H1 (cell line): ENCODE measurements around the gene PLEKHA4. TPM values are rescaled to one million over a fixed set of nuclear protein-coding genes. Genes with fewer than 3 reads are reported as not detected.
A peak's percentile ranks its signal among the peaks of the same experiment; 100 is the strongest.

Experiments used
- CTCF ChIA-PET: fragments of 300-600 bp; sonication (Branson Sonifier 250); formaldehyde crosslinking; loops from one replicate; lab custom pipeline; 2021; ENCODE audit not compliant: partially characterized antibody; lab: Charles Lee
- POLR2A ChIA-PET: fragments of 300-600 bp; sonication (Branson Sonifier 250); formaldehyde crosslinking; loops from one replicate; lab custom pipeline; 2021; ENCODE audit warnings: inconsistent platforms; ENCODE audit not compliant: partially characterized antibody; lab: Charles Lee
- DNase-seq, 2 experiments: peaks; one replicate each; pipeline versions ENCODE4 v3.0.0 to v3.0.0-alpha.2; 2010 to 2022; ENCODE audit warnings: low spot score in 2 of 2, low read depth in 1 of 2, mixed read lengths in 1 of 2
- FAIRE-seq: peaks from 2 replicates; lab custom pipeline; 2011; peaks lifted over from hg19 to GRCh38; lab: Jason Lieb, UNC
- H2AFZ ChIP-seq: 2 replicates; pipeline ENCODE4 v1.8.1; 2012; ENCODE audit warnings: low read length, inconsistent platforms
- H2AK5ac ChIP-seq: 2 replicates; pipeline ENCODE4 v1.6.1; 2013; ENCODE audit warnings: low read depth, low read length
- H2BK120ac ChIP-seq: replicated peaks from 2 replicates; pipeline ENCODE3; 2013; ENCODE audit warnings: low read depth, low read length, inconsistent platforms
- H2BK12ac ChIP-seq: 2 replicates; pipeline ENCODE4 v1.6.1; 2013; ENCODE audit warnings: low read depth, low read length
- H2BK15ac ChIP-seq: 2 replicates; pipeline ENCODE4 v1.6.1; 2013; ENCODE audit warnings: low read length
- H2BK20ac ChIP-seq: 2 replicates; pipeline ENCODE4 v1.6.1; 2013; ENCODE audit warnings: low read length
- H2BK5ac ChIP-seq: 2 replicates; pipeline ENCODE4 v1.6.1; 2013; ENCODE audit warnings: low read depth, low read length
- H3K14ac ChIP-seq: 2 replicates; pipeline ENCODE4 v1.6.1; 2013; ENCODE audit warnings: inconsistent platforms; ENCODE audit not compliant: insufficient read length
- H3K18ac ChIP-seq: 2 replicates; pipeline ENCODE4 v1.6.1; 2013; ENCODE audit warnings: low read length; ENCODE audit errors: extremely low read depth
- H3K23ac ChIP-seq: 2 replicates; pipeline ENCODE4 v1.6.1; 2013; ENCODE audit warnings: inconsistent platforms; ENCODE audit not compliant: insufficient read length
- H3K23me2 ChIP-seq: 2 replicates; pipeline ENCODE4 v1.6.1; 2013; ENCODE audit warnings: low read depth, low read length
- H3K27ac ChIP-seq: 2 replicates; pipeline ENCODE4 v1.6.1; 2011; ENCODE audit warnings: low read depth, low read length, inconsistent platforms
- H3K27me3 ChIP-seq, 4 experiments: replicated peaks in 1 of 4; 1 replicate in 1 of 4; 2 replicates in 3 of 4; pipeline versions ENCODE4 v1.6.1 to v1.8.1; 2011 to 2013; ENCODE audit warnings: low read length in 3 of 4, mild to moderate bottlenecking in 3 of 4, inconsistent platforms in 2 of 4, mixed read lengths in 2 of 4, moderate library complexity in 1 of 4; ENCODE audit not compliant: control insufficient read depth in 3 of 4, insufficient read depth in 3 of 4; ENCODE audit errors: extremely low read depth in 1 of 4
- H3K36me3 ChIP-seq, 4 experiments: 2 replicates each; pipeline versions ENCODE4 v1.6.1 to v1.8.1; 2011 to 2013; ENCODE audit warnings: mild to moderate bottlenecking in 4 of 4, low read length in 3 of 4, moderate library complexity in 2 of 4, control low read depth in 1 of 4, inconsistent platforms in 1 of 4; ENCODE audit not compliant: insufficient read depth in 4 of 4, control insufficient read depth in 2 of 4
- H3K4ac ChIP-seq: replicated peaks from 2 replicates; pipeline ENCODE3; 2013; ENCODE audit warnings: low read length, low read depth, mixed read lengths, inconsistent platforms; ENCODE audit not compliant: insufficient read length
- H3K4me1 ChIP-seq, 4 experiments: replicated peaks in 1 of 4; 1 replicate in 1 of 4; 2 replicates in 3 of 4; pipeline versions ENCODE4 v1.6.1 to v1.8.1; 2011 to 2013; ENCODE audit warnings: low read length in 3 of 4, inconsistent platforms in 2 of 4, mixed read lengths in 1 of 4; ENCODE audit not compliant: insufficient read depth in 4 of 4, control insufficient read depth in 3 of 4
- H3K4me2 ChIP-seq, 2 experiments: 2 replicates each; pipeline versions ENCODE4 v1.6.1 to v1.8.1; 2011 to 2013; ENCODE audit warnings: low read depth in 2 of 2, low read length in 2 of 2, control low read depth in 1 of 2, inconsistent platforms in 1 of 2, mild to moderate bottlenecking in 1 of 2; ENCODE audit not compliant: insufficient read depth in 1 of 2
- H3K4me3 ChIP-seq, 4 experiments: fragments of 200-600, 300-600 bp in 1 of 4; sonication (generic), shearing (Covaris generic), sonication (Bioruptor Twin) in 1 of 4; 2 replicates each; pipeline versions ENCODE4 v1.5.1 to v1.8.1; 2011 to 2016; ENCODE audit warnings: low read length in 4 of 4, low read depth in 3 of 4, control low read depth in 2 of 4, inconsistent platforms in 2 of 4, mild to moderate bottlenecking in 2 of 4, mixed read lengths in 1 of 4, moderate library complexity in 1 of 4; ENCODE audit not compliant: insufficient read depth in 2 of 4; ENCODE audit errors: extremely low read depth in 1 of 4
- H3K56ac ChIP-seq: replicated peaks from 2 replicates; pipeline ENCODE3; 2013; ENCODE audit warnings: low read depth, mild to moderate bottlenecking, mixed read lengths, low read length, inconsistent platforms; ENCODE audit not compliant: insufficient read length
- H3K79me1 ChIP-seq: 2 replicates; pipeline ENCODE4 v1.6.1; 2013; ENCODE audit warnings: low read depth, low read length, control low read depth
- H3K79me2 ChIP-seq, 2 experiments: 2 replicates each; pipeline versions ENCODE4 v1.6.1 to v1.8.1; 2012 to 2013; ENCODE audit warnings: low read length in 2 of 2, mild to moderate bottlenecking in 2 of 2, inconsistent platforms in 1 of 2; ENCODE audit not compliant: insufficient read depth in 2 of 2, control insufficient read depth in 1 of 2
- H3K9ac ChIP-seq, 4 experiments: replicated peaks in 1 of 4; 1 replicate in 1 of 4; 2 replicates in 3 of 4; pipeline versions ENCODE4 v1.6.1 to v1.8.1; 2011 to 2013; ENCODE audit warnings: low read depth in 3 of 4, low read length in 3 of 4, control low read depth in 2 of 4, mild to moderate bottlenecking in 2 of 4, moderate library complexity in 2 of 4, inconsistent platforms in 1 of 4; ENCODE audit errors: extremely low read depth in 1 of 4
- H3K9me3 ChIP-seq, 2 experiments: 2 replicates each; pipeline versions ENCODE4 v1.6.1 to v1.8.1; 2012 to 2013; ENCODE audit warnings: mild to moderate bottlenecking in 2 of 2, moderate library complexity in 2 of 2, control low read depth in 1 of 2, inconsistent platforms in 1 of 2, low read depth in 1 of 2, low read length in 1 of 2, mixed read lengths in 1 of 2; ENCODE audit not compliant: insufficient read depth in 2 of 2
- H4K20me1 ChIP-seq, 2 experiments: replicated peaks in 1 of 2; 2 replicates each; pipeline versions ENCODE3 to v1.8.1; 2011 to 2013; ENCODE audit warnings: inconsistent platforms in 2 of 2, low read length in 2 of 2, mild to moderate bottlenecking in 1 of 2; ENCODE audit not compliant: insufficient read depth in 2 of 2, control insufficient read depth in 1 of 2
- H4K5ac ChIP-seq: 2 replicates; pipeline ENCODE4 v1.6.1; 2013; ENCODE audit warnings: low read length, low read depth, mixed read lengths, inconsistent platforms; ENCODE audit not compliant: insufficient read length
- H4K8ac ChIP-seq: 2 replicates; pipeline ENCODE4 v1.8.0; 2013; ENCODE audit warnings: mild to moderate bottlenecking, moderate library complexity, low read length, inconsistent platforms; ENCODE audit not compliant: insufficient read depth; ENCODE audit errors: extremely low read depth
- H4K91ac ChIP-seq: replicated peaks from 2 replicates; pipeline ENCODE3; 2013; ENCODE audit warnings: low read length, mixed read lengths, inconsistent platforms; ENCODE audit not compliant: insufficient read length
- ASH2L ChIP-seq: fragments of 200-600, 300-600 bp; sonication (generic); IDR thresholded peaks from one replicate; pipeline ENCODE4 v1.7.1; 2017; ENCODE audit warnings: low read length
- BACH1 ChIP-seq: IDR thresholded peaks from 2 replicates; pipeline ENCODE4 v1.6.1; 2012; ENCODE audit warnings: low read length, improper control_type of control experiment
- MAFK ChIP-seq: IDR thresholded peaks from 2 replicates; pipeline ENCODE4 v1.6.1; 2012; ENCODE audit warnings: low read depth, mild to moderate bottlenecking, improper control_type of control experiment, low read length
- WGBS, 2 experiments: shearing (Covaris generic) in 1 of 2; methylation state at CpG; one replicate each; pipeline versions ENCODE4 v1.1.6 to v1.1.7; 2013 to 2015; ENCODE audit warnings: low lambda C conversion rate in 2 of 2, mixed read lengths in 2 of 2, inconsistent platforms in 1 of 2, low coverage in 1 of 2, missing lambda C conversion rate in 1 of 2; ENCODE audit not compliant: insufficient replicate concordance in 2 of 2, insufficient coverage in 1 of 2, insufficient read length in 1 of 2; ENCODE audit errors: extremely low coverage in 1 of 2, missing lambda C conversion rate in 1 of 2; 5-methylcytosine and 5-hydroxymethylcytosine counted together
- polyA plus RNA-seq, 7 experiments: library from polyadenylated mRNA; depleted of rRNA in 3 of 7; stranded (reverse) in 5 of 7; unstranded in 2 of 7; fragments of >200 nt in 5 of 7; fragments of 200-250 nt in 2 of 7; gene quantifications; 1 replicate in 5 of 7; 2 replicates in 1 of 7; 4 replicates in 1 of 7; pipeline versions ENCODE4 v1.2.1 to v1.2.3, GENCODE V29; 2011 to 2013; ENCODE audit warnings: missing spikeins in 2 of 7, mixed read lengths in 2 of 7
- total RNA-seq: library from RNA; stranded (reverse); fragmentation: NEBNext Ultra II Directional; extraction: Animal tissue kit (Norgen Biotek cat#: 25700); gene quantifications from 2 replicates; pipeline ENCODE4 v1.2.1, GENCODE V29; 2021

Gene PLEKHA4
- total and polyA plus RNA-seq, 2 of the 8 experiments (the other 6 are each of a cell fraction or from before 2014, with no cell fraction given) = 8.2 to 18.0 TPM

DNA sequence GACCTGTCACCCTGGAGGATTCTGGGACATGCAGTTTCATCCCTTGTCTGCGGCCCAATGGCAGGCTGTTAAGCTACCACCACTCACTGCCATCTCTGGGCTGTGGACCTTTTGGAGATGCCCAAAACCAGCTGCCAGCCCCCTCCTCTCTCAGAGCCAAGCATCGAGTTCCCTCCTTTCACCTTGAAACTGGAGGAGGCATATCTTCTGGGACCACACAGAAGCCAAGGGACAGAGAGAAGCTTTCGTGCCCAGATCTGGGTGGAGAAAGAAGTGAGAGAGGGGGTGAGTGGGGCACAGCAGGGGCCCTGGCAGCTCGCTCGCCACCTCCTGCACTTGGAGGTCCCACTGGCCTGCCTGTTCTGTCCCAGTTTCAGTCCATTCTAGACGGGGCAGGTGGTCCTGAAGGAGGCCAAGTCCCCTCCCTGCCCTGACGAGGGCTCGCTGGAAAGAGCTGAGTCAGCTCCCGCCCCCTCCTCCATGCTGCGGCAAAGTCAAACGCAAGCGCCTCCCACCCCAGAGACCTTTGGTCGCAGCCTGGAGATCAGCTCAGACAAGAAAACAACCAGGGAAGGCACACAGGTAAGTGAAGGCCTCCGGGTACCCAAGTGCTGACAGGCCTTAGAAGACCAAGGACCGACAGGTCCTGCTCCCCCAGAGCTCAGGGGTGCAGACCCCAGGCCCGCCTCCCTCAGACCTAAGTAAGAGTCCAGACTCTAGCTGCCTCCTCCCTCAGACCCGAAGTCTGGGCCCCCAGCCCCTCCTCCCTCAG is 61.4 kb downstream of the PLEKHA4 start:
- Histone ChIP-seq H3K4me2 (peak overlapping the region; percentile 21 to 26; a peak in 1 of 4 replicates), H2BK12ac (no peak overlapping the region; the same call in 1 of the 2 replicates), H3K79me2 (0 out of 4 replicates have a peak, but pooled peaks cover 0 to 7% of the 10 kb centered on the region in 2 experiments), H4K5ac (peak overlapping the region; percentile 34), H4K8ac (peak overlapping the region; percentile 39; the same call in 1 of the 2 replicates), H3K14ac (no peak overlapping the region), H3K4me1 (peaks cover 0 to 19% (median 13%) of the 10 kb centered on the region in 4 experiments; a peak in 6 of 7 replicates), H3K27ac (peak overlapping the region; percentile 36; the same call in 1 of the 2 replicates), H3K23ac (no peak overlapping the region), H2BK120ac (no peak overlapping the region), H2BK15ac (0 out of 2 replicates have a peak overlapping the region, but pooled peaks have one; percentile 77), H4K20me1 (peaks cover 0 to 1% of the 10 kb centered on the region in 2 experiments), H2AFZ (no peak overlapping the region)
- WGBS, 2 experiments = 70% methylated on average over 14 of the region's 17 CpGs; no CpG with 5 or more reads in 1 of the 2 experiments
- POLR2A ChIA-PET = interaction anchor here (0.8 to 3.0 kb wide), 14 partner anchors 9 to 157 kb away, joined by 3 to 13 read pairs (median 4); partner anchors contain the start of gene PPP1R15A
- no peak for FAIRE-seq
- peak; percentile 85 for TF ChIP-seq BACH1
- TF ChIP-seq ASH2L = no peak
- TF ChIP-seq MAFK = peak; percentile 83
- TF ChIP-seq, all 59 proteins: peak for 2
- Histone ChIP-seq H4K91ac (peak overlapping the region; percentile 78), H3K79me1 (no peaks in the 10 kb centered on the region; the same call in 1 of the 2 replicates), H3K4ac (peak overlapping the region; percentile 12), H2BK5ac (peak overlapping the region; percentile 74; the same call in 1 of the 2 replicates), H3K18ac (peak overlapping the region; percentile 42; the same call in 1 of the 2 replicates), H3K56ac (no peak overlapping the region), H2BK20ac (no peak overlapping the region), H3K23me2 (peaks cover 6% of the 10 kb centered on the region; the same call in 1 of the 2 replicates), H3K27me3 (peaks cover 0 to 11% (median 0%) of the 10 kb centered on the region in 4 experiments; a peak in 3 of 7 replicates), H3K9ac (no peak overlapping the region), H3K4me3 (peak overlapping the region in 1 of 4 experiments; percentile 3; a peak in 1 of 8 replicates), H3K9me3 (no peaks in the 10 kb centered on the region), H3K36me3 (no peaks in the 10 kb centered on the region), H2AK5ac (no peak overlapping the region)
- CTCF ChIA-PET = interaction anchor here (0.6 to 13.8 kb wide), 14 partner anchors 8 to 174 kb away, joined by 3 to 285 read pairs (median 5); partner anchors contain the start of genes FUT2 and HSD17B14
- DNase-seq = peak in 1 of 2 experiments; percentile 55
